ENCODE measurements around the gene CLEC4G.
"Not testable (repeated sequence)": the region's sequence is repeated elsewhere in the genome, so short reads cannot be mapped to it uniquely, and the experiment has no call there.

Gene CLEC4G

GRCh38 chr19:7772752-7773291, 40.9 kb upstream of the CLEC4G start:
- Histone ChIP-seq H3K27me3 (replicated peaks in 2 of 5; ENCODE audit: control insufficient read depth in 4 of 5, insufficient read depth in 5 of 5, low read length in 4 of 5) (peaks cover 0 to 3% (median 0%) of the 10 kb centered on the region in 5 experiments), H3K4me3 (ENCODE audit: control insufficient read depth in 1 of 7, extremely low read depth in 1 of 7, insufficient read depth in 4 of 7, low read depth in 2 of 7, low read length in 6 of 7) (peak overlapping the region in 1 of 7 experiments; percentile 4), H3K4me1 (ENCODE audit: control extremely low read depth in 1 of 4, control insufficient read depth in 4 of 4, insufficient read depth in 4 of 4, low read length in 3 of 4) (peaks cover 0 to 8% (median 4%) of the 10 kb centered on the region in 4 experiments), H3K36me3 (ENCODE audit: control insufficient read depth in 4 of 4, insufficient read depth in 4 of 4, low read length in 3 of 4) (no peaks in the 10 kb centered on the region), H3K9me3 (ENCODE audit: control extremely low read depth in 1 of 5, control insufficient read depth in 4 of 5, insufficient read depth in 2 of 5, low read depth in 1 of 5, low read length in 4 of 5) (no peaks in the 10 kb centered on the region), H3K27ac (ENCODE audit: insufficient read depth in 1 of 2, low read depth in 1 of 2, low read length in 2 of 2, poor library complexity in 1 of 2, severe bottlenecking in 2 of 2) (no peak overlapping the region)
- CTCF ChIA-PET = interaction anchor here (0.6 to 1.2 kb wide), 2 partner anchors 13 to 14 kb away, joined by 3 read pairs; no protein-coding TSS in a partner anchor
- WGBS (ENCODE audit: insufficient coverage) = 28% methylated on average over 5 of the region's 8 CpGs
- POLR2A ChIA-PET = no interaction called here
- DNase-seq = peak; percentile 50 to 86 (median 86)

GRCh38 chr19:7771072-7771471, 39.2 kb upstream of the CLEC4G start:
- ChIA-PET POLR2A (no interaction called here), CTCF (interaction anchor here (1.0 to 1.8 kb wide), 2 partner anchors 10 to 30 kb away, joined by 3 read pairs; no protein-coding TSS in a partner anchor)
- Histone ChIP-seq H3K4me1 (ENCODE audit: control extremely low read depth in 1 of 4, control insufficient read depth in 4 of 4, insufficient read depth in 4 of 4, low read length in 3 of 4) (peaks cover 0 to 8% (median 4%) of the 10 kb centered on the region in 4 experiments), H3K27ac (ENCODE audit: insufficient read depth in 1 of 2, low read depth in 1 of 2, low read length in 2 of 2, poor library complexity in 1 of 2, severe bottlenecking in 2 of 2) (no peak overlapping the region), H3K4me3 (ENCODE audit: control insufficient read depth in 1 of 7, extremely low read depth in 1 of 7, insufficient read depth in 4 of 7, low read depth in 2 of 7, low read length in 6 of 7) (no peak overlapping the region), H3K36me3 (ENCODE audit: control insufficient read depth in 4 of 4, insufficient read depth in 4 of 4, low read length in 3 of 4) (no peaks in the 10 kb centered on the region), H3K27me3 (replicated peaks in 2 of 5; ENCODE audit: control insufficient read depth in 4 of 5, insufficient read depth in 5 of 5, low read length in 4 of 5) (peaks cover 0 to 3% (median 0%) of the 10 kb centered on the region in 5 experiments), H3K9me3 (ENCODE audit: control extremely low read depth in 1 of 5, control insufficient read depth in 4 of 5, insufficient read depth in 2 of 5, low read depth in 1 of 5, low read length in 4 of 5) (no peaks in the 10 kb centered on the region)
- DNase-seq = no peak
- 93% methylated on average over 7 of the region's 8 CpGs for WGBS (ENCODE audit: insufficient coverage)

- DNase-seq = no peak
- Histone ChIP-seq H3K9me3 (ENCODE audit: control extremely low read depth in 1 of 5, control insufficient read depth in 4 of 5, insufficient read depth in 2 of 5, low read depth in 1 of 5, low read length in 4 of 5) (no peaks in the 10 kb centered on the region), H3K27ac (ENCODE audit: insufficient read depth in 1 of 2, low read depth in 1 of 2, low read length in 2 of 2, poor library complexity in 1 of 2, severe bottlenecking in 2 of 2) (no peak overlapping the region), H3K4me3 (ENCODE audit: control insufficient read depth in 1 of 7, extremely low read depth in 1 of 7, insufficient read depth in 4 of 7, low read depth in 2 of 7, low read length in 6 of 7) (no peak overlapping the region), H3K4me1 (ENCODE audit: control extremely low read depth in 1 of 4, control insufficient read depth in 4 of 4, insufficient read depth in 4 of 4, low read length in 3 of 4) (peaks cover 0 to 8% (median 4%) of the 10 kb centered on the region in 4 experiments), H3K27me3 (replicated peaks in 2 of 5; ENCODE audit: control insufficient read depth in 4 of 5, insufficient read depth in 5 of 5, low read length in 4 of 5) (peaks cover 0 to 3% (median 0%) of the 10 kb centered on the region in 5 experiments), H3K36me3 (ENCODE audit: control insufficient read depth in 4 of 4, insufficient read depth in 4 of 4, low read length in 3 of 4) (no peaks in the 10 kb centered on the region)
- POLR2A ChIA-PET = no interaction called here
- CTCF ChIA-PET = no interaction called here
- WGBS (ENCODE audit: insufficient coverage) = 100% methylated on average over 1 of the region's 2 CpGs
Observed at GRCh38 chr19:7769171-7769570, 37.3 kb upstream of the CLEC4G start.

- Histone ChIP-seq H3K9me3 (ENCODE audit: control extremely low read depth in 1 of 5, control insufficient read depth in 4 of 5, insufficient read depth in 2 of 5, low read depth in 1 of 5, low read length in 4 of 5) (no peaks in the 10 kb centered on the region), H3K36me3 (ENCODE audit: control insufficient read depth in 4 of 4, insufficient read depth in 4 of 4, low read length in 3 of 4) (no peaks in the 10 kb centered on the region), H3K27ac (ENCODE audit: insufficient read depth in 1 of 2, low read depth in 1 of 2, low read length in 2 of 2, poor library complexity in 1 of 2, severe bottlenecking in 2 of 2) (no peak overlapping the region), H3K4me1 (ENCODE audit: control extremely low read depth in 1 of 4, control insufficient read depth in 4 of 4, insufficient read depth in 4 of 4, low read length in 3 of 4) (peaks cover 0 to 1% (median 0%) of the 10 kb centered on the region in 4 experiments), H3K4me3 (ENCODE audit: control insufficient read depth in 1 of 7, extremely low read depth in 1 of 7, insufficient read depth in 4 of 7, low read depth in 2 of 7, low read length in 6 of 7) (no peak overlapping the region), H3K27me3 (replicated peaks in 2 of 5; ENCODE audit: control insufficient read depth in 4 of 5, insufficient read depth in 5 of 5, low read length in 4 of 5) (peaks cover 0 to 3% (median 0%) of the 10 kb centered on the region in 5 experiments)
- ChIA-PET CTCF (interaction anchor here (0.5 to 1.4 kb wide), 2 partner anchors 33 to 112 kb away, joined by 4 to 5 read pairs; no protein-coding TSS in a partner anchor), POLR2A (no interaction called here)
- no peak for DNase-seq
- 80% methylated on average over 2 of the region's 4 CpGs for WGBS (ENCODE audit: insufficient coverage)
Observed at GRCh38 chr19:7767487-7767886, 35.6 kb upstream of the CLEC4G start.

- H3K4me3 ChIP-seq (ENCODE audit: control insufficient read depth in 1 of 7, extremely low read depth in 1 of 7, insufficient read depth in 4 of 7, low read depth in 2 of 7, low read length in 6 of 7) = no peak overlapping the region
- WGBS (ENCODE audit: insufficient coverage) = 86% methylated on average over 10 of the region's 11 CpGs
- CTCF ChIA-PET = interaction anchor here (1.4 kb wide), 1 partner anchor 34 kb away, joined by 5 read pairs; no protein-coding TSS in a partner anchor
- no peaks in the 10 kb centered on the region for H3K36me3 ChIP-seq (ENCODE audit: control insufficient read depth in 4 of 4, insufficient read depth in 4 of 4, low read length in 3 of 4)
- no peak overlapping the region for H3K27ac ChIP-seq (ENCODE audit: insufficient read depth in 1 of 2, low read depth in 1 of 2, low read length in 2 of 2, poor library complexity in 1 of 2, severe bottlenecking in 2 of 2)
- peaks cover 0 to 2% (median 0%) of the 10 kb centered on the region in 5 experiments for H3K9me3 ChIP-seq (ENCODE audit: control extremely low read depth in 1 of 5, control insufficient read depth in 4 of 5, insufficient read depth in 2 of 5, low read depth in 1 of 5, low read length in 4 of 5)
- DNase-seq = no peak
- H3K27me3 ChIP-seq (replicated peaks in 2 of 5; ENCODE audit: control insufficient read depth in 4 of 5, insufficient read depth in 5 of 5, low read length in 4 of 5) = peaks cover 0 to 3% (median 0%) of the 10 kb centered on the region in 5 experiments
- H3K4me1 ChIP-seq (ENCODE audit: control extremely low read depth in 1 of 4, control insufficient read depth in 4 of 4, insufficient read depth in 4 of 4, low read length in 3 of 4) = no peaks in the 10 kb centered on the region
- POLR2A ChIA-PET = no interaction called here
Observed at GRCh38 chr19:7766535-7766934, 34.6 kb upstream of the CLEC4G start.

GRCh38 chr19:7765043-7765442, 33.1 kb upstream of the CLEC4G start:
- CTCF ChIA-PET = interaction anchor here (1.2 kb wide), 1 partner anchor 35 kb away, joined by 3 read pairs; no protein-coding TSS in a partner anchor
- H3K27ac ChIP-seq (ENCODE audit: insufficient read depth in 1 of 2, low read depth in 1 of 2, low read length in 2 of 2, poor library complexity in 1 of 2, severe bottlenecking in 2 of 2) = not testable (repeated sequence)

GRCh38 chr19:7764157-7764556, 32.2 kb upstream of the CLEC4G start:
- POLR2A ChIA-PET = not testable (repeated sequence)
- WGBS (ENCODE audit: insufficient coverage) = 100% methylated on average over 1 of the region's 3 CpGs

More at GRCh38 chr19:7765043-7765442, 33.1 kb upstream of the CLEC4G start:
- POLR2A ChIA-PET; H3K4me3 ChIP-seq (ENCODE audit: control insufficient read depth in 1 of 7, extremely low read depth in 1 of 7, insufficient read depth in 4 of 7, low read depth in 2 of 7, low read length in 6 of 7); H3K9me3 ChIP-seq (ENCODE audit: control extremely low read depth in 1 of 5, control insufficient read depth in 4 of 5, insufficient read depth in 2 of 5, low read depth in 1 of 5, low read length in 4 of 5); H3K4me1 ChIP-seq (ENCODE audit: control extremely low read depth in 1 of 4, control insufficient read depth in 4 of 4, insufficient read depth in 4 of 4, low read length in 3 of 4); DNase-seq; H3K36me3 ChIP-seq (ENCODE audit: control insufficient read depth in 4 of 4, insufficient read depth in 4 of 4, low read length in 3 of 4); H3K27me3 ChIP-seq (replicated peaks in 2 of 5; ENCODE audit: control insufficient read depth in 4 of 5, insufficient read depth in 5 of 5, low read length in 4 of 5): not testable (repeated sequence)
- WGBS (ENCODE audit: insufficient coverage) = 90% methylated on average over 2 of the region's 2 CpGs

More at GRCh38 chr19:7764157-7764556, 32.2 kb upstream of the CLEC4G start:
- DNase-seq; CTCF ChIA-PET; H3K27me3 ChIP-seq (replicated peaks in 2 of 5; ENCODE audit: control insufficient read depth in 4 of 5, insufficient read depth in 5 of 5, low read length in 4 of 5); H3K4me3 ChIP-seq (ENCODE audit: control insufficient read depth in 1 of 7, extremely low read depth in 1 of 7, insufficient read depth in 4 of 7, low read depth in 2 of 7, low read length in 6 of 7); H3K36me3 ChIP-seq (ENCODE audit: control insufficient read depth in 4 of 4, insufficient read depth in 4 of 4, low read length in 3 of 4); H3K27ac ChIP-seq (ENCODE audit: insufficient read depth in 1 of 2, low read depth in 1 of 2, low read length in 2 of 2, poor library complexity in 1 of 2, severe bottlenecking in 2 of 2); H3K4me1 ChIP-seq (ENCODE audit: control extremely low read depth in 1 of 4, control insufficient read depth in 4 of 4, insufficient read depth in 4 of 4, low read length in 3 of 4): not testable (repeated sequence)
- peaks cover 0 to 10% (median 5%) of the 10 kb centered on the region in 5 experiments for H3K9me3 ChIP-seq (ENCODE audit: control extremely low read depth in 1 of 5, control insufficient read depth in 4 of 5, insufficient read depth in 2 of 5, low read depth in 1 of 5, low read length in 4 of 5)
